ENCODE measurements around the gene CLN3.
"Not testable (repeated sequence)": the region's sequence is repeated elsewhere in the genome, so short reads cannot be mapped to it uniquely, and the experiment has no call there.

CLN3 gene

DNA sequence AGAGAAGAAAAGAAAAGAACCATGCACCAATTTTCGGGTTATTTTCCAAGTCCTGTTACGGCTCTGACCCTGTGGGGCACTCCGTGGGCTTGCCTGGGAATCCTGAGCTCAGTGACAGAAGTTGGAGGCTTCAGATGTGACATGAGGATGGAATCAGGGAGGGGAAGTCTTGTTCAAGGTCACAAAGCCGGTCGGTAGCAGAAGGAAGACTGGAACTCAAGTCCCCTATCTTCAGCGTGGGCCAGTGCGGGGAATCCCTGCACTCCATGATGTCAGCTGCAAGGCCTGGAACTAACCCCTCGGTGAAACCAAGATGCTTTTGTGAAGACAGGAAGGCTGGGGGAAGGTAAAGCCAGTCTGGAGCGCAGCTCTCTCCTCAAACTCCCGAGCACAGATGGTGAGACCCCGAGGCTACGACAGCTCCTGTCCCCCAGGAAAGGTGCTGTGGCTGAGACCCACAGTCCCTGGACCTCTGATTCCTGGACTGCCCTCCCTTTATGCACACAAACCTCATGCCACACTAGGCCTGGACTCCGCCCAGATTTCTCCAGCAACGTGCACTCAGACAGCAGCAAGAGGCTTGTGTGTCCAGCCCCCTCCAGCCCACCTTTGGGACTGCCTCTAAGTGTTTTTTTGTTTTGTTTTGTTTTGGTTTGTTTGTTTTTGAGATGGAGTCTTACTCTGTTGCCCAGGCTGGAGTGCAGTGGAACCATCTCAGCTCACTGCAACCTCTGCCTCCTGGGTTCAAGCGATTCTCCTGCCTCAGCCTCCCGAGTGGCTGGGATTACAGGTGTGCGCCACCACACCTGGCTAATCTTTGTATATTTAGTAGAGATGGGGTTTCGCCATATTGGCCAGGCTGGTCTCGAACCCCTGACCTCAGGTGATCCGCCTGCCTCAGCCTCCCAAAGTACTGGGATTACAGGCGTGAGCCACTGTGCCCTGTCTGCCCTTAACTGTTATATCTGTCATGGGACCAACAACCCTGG, 20.2 kb upstream of the CLN3 start:
- H3K4me3 ChIP-seq (ENCODE audit: low read depth, low read length), result no peak overlapping the region
- no peaks in the 10 kb centered on the region for H3K4me1 ChIP-seq (ENCODE audit: control insufficient read depth, insufficient read depth, low read length, unreplicated experiment)
- H3K27ac ChIP-seq (ENCODE audit: low read depth, low read length), result no peak overlapping the region
- no peaks in the 10 kb centered on the region for H3K36me3 ChIP-seq (ENCODE audit: insufficient read depth, low read length)
- peaks cover 2% of the 10 kb centered on the region; the same call in 1 of the 2 replicates for H3K27me3 ChIP-seq (ENCODE audit: insufficient read depth, low read length)
- no peaks in the 10 kb centered on the region for H3K79me2 ChIP-seq (ENCODE audit: control insufficient read depth, insufficient read depth, low read length, unreplicated experiment)
- H2AFZ ChIP-seq (ENCODE audit: low read length, unreplicated experiment), result no peak overlapping the region

DNA sequence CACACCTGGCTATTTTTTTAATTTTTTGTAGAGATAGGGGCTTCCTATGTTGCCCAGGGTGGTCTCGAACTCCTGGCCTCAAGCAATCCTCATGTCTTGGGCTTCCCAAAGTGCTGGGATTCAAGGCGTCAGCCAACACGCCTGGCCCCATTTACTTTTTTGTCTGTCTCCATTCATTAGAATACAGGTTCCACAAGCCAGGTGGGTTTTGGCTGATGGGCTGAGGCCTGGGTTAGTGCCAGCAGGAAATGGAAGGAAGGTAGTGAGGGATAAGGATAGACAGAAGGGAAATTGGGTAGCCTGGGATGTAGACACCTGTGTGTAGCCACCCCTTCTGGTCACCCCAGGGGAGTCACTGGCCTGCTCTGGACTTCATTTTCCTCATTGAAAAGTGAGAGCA, 19.2 kb upstream of the CLN3 start:
- Histone ChIP-seq H3K79me2 (ENCODE audit: control insufficient read depth, insufficient read depth, low read length, unreplicated experiment) (no peaks in the 10 kb centered on the region), H3K36me3 (ENCODE audit: insufficient read depth, low read length) (no peaks in the 10 kb centered on the region), H3K27me3 (ENCODE audit: insufficient read depth, low read length) (peaks cover 13% of the 10 kb centered on the region; the same call in 1 of the 2 replicates), H3K27ac (ENCODE audit: low read depth, low read length) (no peak overlapping the region), H2AFZ (ENCODE audit: low read length, unreplicated experiment) (no peak overlapping the region), H3K4me3 (ENCODE audit: low read depth, low read length) (no peak overlapping the region), H3K4me1 (ENCODE audit: control insufficient read depth, insufficient read depth, low read length, unreplicated experiment) (no peaks in the 10 kb centered on the region)

DNA sequence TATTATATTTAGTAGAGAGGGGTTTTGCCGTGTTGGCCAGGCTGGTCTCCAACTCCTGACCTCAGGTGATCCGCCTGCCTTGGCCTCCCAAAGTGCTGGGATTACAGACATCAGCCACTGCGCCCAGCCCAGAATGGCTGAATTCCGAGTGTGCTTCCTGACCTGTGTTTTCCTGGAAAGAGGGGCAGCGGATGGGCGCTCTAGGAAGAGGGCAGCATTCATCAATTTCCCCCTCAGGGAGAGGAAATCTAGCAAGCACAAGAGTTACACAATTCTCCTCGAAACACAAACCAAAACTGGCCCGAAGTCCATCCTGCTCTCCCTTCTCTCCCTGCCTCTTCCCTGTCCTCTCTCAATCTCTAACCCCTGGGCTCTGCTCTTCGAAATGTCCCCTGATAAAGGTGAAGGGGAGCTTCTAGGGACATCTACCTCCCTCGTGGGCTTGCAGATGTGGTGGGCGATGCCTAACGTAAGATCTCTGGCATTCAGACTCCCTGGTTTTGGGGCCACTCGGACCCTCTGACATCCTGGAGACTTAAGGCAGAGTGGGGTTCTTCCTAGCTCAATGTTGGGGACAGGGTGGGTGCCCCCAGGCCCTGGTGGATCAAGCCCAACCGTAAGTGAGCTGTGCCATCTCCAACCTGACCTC, 13.7 kb upstream of the CLN3 start:
- Histone ChIP-seq H3K27me3 (ENCODE audit: insufficient read depth, low read length) (peaks cover 28% of the 10 kb centered on the region), H2AFZ (ENCODE audit: low read length, unreplicated experiment) (no peak overlapping the region), H3K79me2 (ENCODE audit: control insufficient read depth, insufficient read depth, low read length, unreplicated experiment) (no peaks in the 10 kb centered on the region), H3K4me1 (ENCODE audit: control insufficient read depth, insufficient read depth, low read length, unreplicated experiment) (no peaks in the 10 kb centered on the region), H3K36me3 (ENCODE audit: insufficient read depth, low read length) (no peaks in the 10 kb centered on the region), H3K4me3 (ENCODE audit: low read depth, low read length) (no peak overlapping the region), H3K27ac (ENCODE audit: low read depth, low read length) (no peak overlapping the region)

DNA sequence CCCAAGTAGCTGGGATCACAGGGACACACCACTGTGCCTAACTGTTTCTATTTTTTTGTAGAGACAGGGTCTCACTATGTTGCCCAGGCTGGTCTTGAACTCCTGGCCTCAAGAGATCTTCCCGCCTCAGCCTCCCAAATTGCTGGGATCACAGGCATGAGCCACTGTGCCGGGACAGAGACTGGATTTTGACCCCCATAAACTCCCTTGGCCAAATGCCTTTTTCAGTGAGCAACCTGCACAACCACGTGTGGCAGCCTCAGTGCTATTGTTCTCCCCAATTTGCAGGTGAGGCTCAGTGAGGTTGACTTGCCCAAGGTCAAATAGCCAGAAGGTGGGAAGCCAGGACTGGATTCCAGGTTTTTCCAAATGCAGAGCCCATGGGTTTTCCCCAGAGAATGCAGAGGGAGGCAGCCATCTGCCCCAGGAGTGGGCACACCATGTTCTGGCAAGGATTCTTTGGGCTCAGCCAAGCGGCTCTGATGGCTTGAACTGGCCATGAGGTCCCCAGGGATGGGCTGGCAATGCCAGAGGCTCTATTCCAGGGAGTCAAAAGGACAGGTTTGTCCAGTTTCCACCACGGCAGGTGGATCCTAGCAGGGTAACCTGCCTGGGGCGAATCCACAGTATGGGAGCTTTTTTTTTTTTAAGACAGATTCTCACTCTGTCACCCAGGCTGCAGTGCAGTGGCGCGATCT, 13.0 kb upstream of the CLN3 start:
- Histone ChIP-seq H3K4me1 (ENCODE audit: control insufficient read depth, insufficient read depth, low read length, unreplicated experiment) (no peaks in the 10 kb centered on the region), H3K79me2 (ENCODE audit: control insufficient read depth, insufficient read depth, low read length, unreplicated experiment) (no peaks in the 10 kb centered on the region), H3K27me3 (ENCODE audit: insufficient read depth, low read length) (peaks cover 28% of the 10 kb centered on the region), H3K27ac (ENCODE audit: low read depth, low read length) (no peak overlapping the region), H3K36me3 (ENCODE audit: insufficient read depth, low read length) (no peaks in the 10 kb centered on the region), H3K4me3 (ENCODE audit: low read depth, low read length) (no peak overlapping the region), H2AFZ (ENCODE audit: low read length, unreplicated experiment) (no peak overlapping the region)

DNA sequence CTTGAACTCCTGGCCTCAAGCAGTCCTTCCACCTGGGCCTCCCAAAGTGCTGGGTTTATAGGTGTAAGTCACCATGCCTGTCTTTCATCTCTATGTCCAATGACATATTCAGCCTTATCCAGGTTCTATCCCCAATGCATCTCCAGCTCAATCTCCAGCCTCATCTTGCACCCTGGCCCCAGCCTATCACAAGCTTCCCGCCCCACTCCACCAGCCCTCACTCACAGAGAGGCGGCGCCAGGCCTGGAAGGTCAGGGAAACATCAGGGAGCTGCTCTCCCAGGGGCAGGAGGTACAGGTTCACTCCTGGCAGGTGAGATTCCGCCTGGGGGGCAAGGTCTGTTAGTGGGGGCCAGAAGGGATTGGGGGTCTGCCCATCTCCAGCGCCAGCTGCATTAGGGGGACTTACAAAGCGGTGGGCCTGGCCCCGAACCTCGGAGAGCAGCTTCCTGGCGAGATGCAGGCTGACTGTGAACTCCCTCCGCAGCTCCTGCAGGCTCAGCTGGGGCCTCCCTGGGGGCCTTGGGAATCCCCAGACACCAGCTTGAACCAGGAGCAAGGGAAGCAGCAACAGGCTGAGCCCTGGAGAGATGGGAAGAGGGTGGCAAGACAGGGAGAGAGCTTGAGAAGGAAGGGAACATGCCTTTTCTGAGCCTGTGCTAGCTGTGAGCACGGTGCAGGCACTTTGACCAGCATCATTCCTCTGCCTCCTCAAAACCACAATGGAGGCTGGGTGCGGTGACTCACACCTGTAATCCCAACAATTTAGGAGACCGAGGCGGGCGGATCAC, 11.8 kb upstream of the CLN3 start:
- H3K27ac ChIP-seq (ENCODE audit: low read depth, low read length), result no peak overlapping the region
- H3K4me3 ChIP-seq (ENCODE audit: low read depth, low read length), result no peak overlapping the region
- H3K4me1 ChIP-seq (ENCODE audit: control insufficient read depth, insufficient read depth, low read length, unreplicated experiment), result no peaks in the 10 kb centered on the region
- no peak overlapping the region for H2AFZ ChIP-seq (ENCODE audit: low read length, unreplicated experiment)
- H3K79me2 ChIP-seq (ENCODE audit: control insufficient read depth, insufficient read depth, low read length, unreplicated experiment), result no peaks in the 10 kb centered on the region
- no peaks in the 10 kb centered on the region for H3K36me3 ChIP-seq (ENCODE audit: insufficient read depth, low read length)
- peaks cover 28% of the 10 kb centered on the region for H3K27me3 ChIP-seq (ENCODE audit: insufficient read depth, low read length)

DNA sequence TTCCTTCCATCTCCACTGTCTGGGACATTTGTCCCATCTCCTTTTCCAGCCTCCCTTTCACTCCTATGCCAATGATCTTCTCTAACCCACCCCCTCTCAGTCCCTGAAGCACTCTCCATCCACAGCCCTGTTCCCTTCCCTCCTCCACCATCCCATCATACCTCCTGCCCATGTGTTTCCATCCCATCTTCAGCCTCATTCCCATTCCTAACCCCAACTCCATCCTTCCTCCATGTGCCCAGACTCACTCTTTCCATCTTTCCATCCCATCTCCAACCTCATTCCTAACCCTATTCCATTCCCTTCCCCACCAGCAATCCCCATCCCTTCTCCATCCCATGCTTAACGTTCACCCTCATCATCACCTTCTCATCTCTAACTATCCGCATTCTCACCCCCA, 10.4 kb upstream of the CLN3 start:
- H3K4me1 ChIP-seq (ENCODE audit: control insufficient read depth, insufficient read depth, low read length, unreplicated experiment), result no peaks in the 10 kb centered on the region
- no peak overlapping the region for H3K27ac ChIP-seq (ENCODE audit: low read depth, low read length)
- no peak overlapping the region for H3K4me3 ChIP-seq (ENCODE audit: low read depth, low read length)
- H3K27me3 ChIP-seq (ENCODE audit: insufficient read depth, low read length), result peaks cover 27% of the 10 kb centered on the region
- no peaks in the 10 kb centered on the region for H3K36me3 ChIP-seq (ENCODE audit: insufficient read depth, low read length)
- no peaks in the 10 kb centered on the region for H3K79me2 ChIP-seq (ENCODE audit: control insufficient read depth, insufficient read depth, low read length, unreplicated experiment)
- H2AFZ ChIP-seq (ENCODE audit: low read length, unreplicated experiment), result no peak overlapping the region

DNA sequence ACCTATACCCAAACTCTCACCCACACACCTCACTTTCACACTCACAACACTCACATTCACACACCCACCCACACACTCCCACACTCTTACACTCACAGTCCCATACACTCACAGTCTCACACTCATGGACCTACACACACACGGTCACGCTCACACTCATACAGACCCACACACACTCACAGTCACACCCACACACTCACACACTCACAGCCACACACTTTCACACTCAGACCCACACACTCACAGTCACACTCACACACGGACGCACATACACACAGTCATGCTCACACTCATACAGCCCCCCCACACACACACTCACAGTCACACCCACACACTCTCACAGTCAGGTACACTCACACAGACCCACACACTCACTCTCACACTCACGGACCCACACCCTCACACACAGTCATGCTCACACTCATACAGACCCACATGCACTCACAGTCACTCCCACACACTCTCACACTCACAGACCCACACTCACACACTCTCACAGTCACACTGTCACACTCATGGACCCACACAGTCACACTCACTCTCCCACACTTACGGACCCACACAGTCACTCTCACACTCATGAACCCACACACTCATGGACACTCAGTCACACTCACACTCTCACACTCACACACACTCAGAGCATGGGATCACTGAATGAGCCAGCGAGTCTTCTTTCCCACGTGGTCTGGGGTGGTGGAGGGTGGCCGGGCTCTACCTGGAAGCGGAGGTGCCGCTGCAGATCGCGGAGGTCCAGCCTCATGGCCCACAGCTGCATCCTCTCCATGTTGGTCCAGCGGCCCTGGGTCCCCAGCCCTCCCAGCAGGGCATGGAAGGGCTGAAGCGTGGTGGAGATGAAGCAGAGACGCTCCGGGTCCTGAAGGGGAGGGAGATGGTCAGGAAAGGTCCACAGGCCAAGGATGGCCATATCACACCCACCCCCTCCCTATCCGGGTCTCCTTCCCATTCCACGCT, 9.7 kb upstream of the CLN3 start:
- Histone ChIP-seq H3K79me2 (ENCODE audit: control insufficient read depth, insufficient read depth, low read length, unreplicated experiment) (no peaks in the 10 kb centered on the region), H3K36me3 (ENCODE audit: insufficient read depth, low read length) (no peaks in the 10 kb centered on the region), H3K27ac (ENCODE audit: low read depth, low read length) (no peak overlapping the region), H3K27me3 (ENCODE audit: insufficient read depth, low read length) (peaks cover 20% of the 10 kb centered on the region), H3K4me1 (ENCODE audit: control insufficient read depth, insufficient read depth, low read length, unreplicated experiment) (no peaks in the 10 kb centered on the region), H2AFZ (ENCODE audit: low read length, unreplicated experiment) (no peak overlapping the region), H3K4me3 (ENCODE audit: low read depth, low read length) (no peak overlapping the region)

DNA sequence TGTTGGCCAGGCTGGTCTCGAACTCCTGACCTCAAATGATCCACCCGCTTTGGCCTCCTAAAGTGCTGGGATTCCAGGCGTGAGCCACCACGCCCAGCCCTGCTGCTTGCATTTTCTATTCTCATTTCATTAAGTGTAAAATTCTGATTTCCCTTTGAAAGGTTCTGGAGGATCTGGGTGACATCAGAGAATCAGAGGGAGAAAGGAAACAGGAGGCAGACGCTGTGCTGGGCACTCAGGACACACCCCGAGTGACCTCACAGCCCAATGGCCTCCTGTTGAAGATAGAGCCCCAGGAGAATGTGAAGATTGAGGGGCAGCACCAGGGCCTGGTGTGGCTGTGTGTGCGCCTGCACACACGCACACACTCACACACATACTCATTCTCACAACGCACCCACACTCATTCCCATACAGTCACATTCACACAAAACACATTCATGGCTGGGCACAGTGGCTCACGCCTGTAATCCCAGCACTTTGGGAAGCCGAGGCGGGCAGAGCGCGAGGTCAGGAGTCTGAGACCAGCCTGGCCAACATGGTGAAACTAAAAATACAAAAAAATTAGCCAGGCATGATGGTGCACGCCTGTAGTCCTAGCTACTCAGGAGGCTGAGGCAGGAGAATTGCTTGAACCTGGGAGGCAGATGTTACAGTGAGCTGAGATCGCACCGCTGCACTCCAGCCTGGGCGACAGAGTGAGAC, 8.8 kb upstream of the CLN3 start:
- H3K27ac ChIP-seq (ENCODE audit: low read depth, low read length), result not testable (repeated sequence)

DNA sequence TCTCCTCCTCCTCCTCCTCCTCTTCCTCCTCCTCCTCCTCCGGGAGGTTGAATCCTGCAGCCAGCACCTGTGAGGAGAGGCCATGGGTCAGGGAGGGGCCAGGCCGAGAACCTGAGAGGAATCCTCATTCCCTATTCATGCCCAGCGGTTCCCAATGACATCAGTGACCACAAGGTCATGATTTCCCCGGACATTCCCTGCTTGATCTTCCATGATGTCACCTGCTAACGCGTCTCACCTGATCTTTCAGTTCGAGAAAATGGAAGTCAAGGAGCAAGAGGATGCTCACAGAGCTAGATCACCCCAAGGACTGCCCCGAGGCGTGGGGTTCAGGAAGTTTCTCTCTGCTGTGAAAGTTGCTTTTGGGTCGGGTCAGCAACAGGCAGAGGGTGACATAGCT, 8.0 kb upstream of the CLN3 start:
- Histone ChIP-seq H2AFZ (ENCODE audit: low read length, unreplicated experiment) (no peak overlapping the region), H3K4me1 (ENCODE audit: control insufficient read depth, insufficient read depth, low read length, unreplicated experiment) (no peaks in the 10 kb centered on the region), H3K27me3 (ENCODE audit: insufficient read depth, low read length) (peaks cover 4% of the 10 kb centered on the region; the same call in 1 of the 2 replicates), H3K36me3 (ENCODE audit: insufficient read depth, low read length) (no peaks in the 10 kb centered on the region), H3K79me2 (ENCODE audit: control insufficient read depth, insufficient read depth, low read length, unreplicated experiment) (no peaks in the 10 kb centered on the region), H3K4me3 (ENCODE audit: low read depth, low read length) (no peak overlapping the region), H3K27ac (ENCODE audit: low read depth, low read length) (no peak overlapping the region)

More for the DNA sequence above, 8.8 kb upstream of the CLN3 start:
- not testable (repeated sequence) for H2AFZ ChIP-seq (ENCODE audit: low read length, unreplicated experiment); H3K4me1 ChIP-seq (ENCODE audit: control insufficient read depth, insufficient read depth, low read length, unreplicated experiment); H3K36me3 ChIP-seq (ENCODE audit: insufficient read depth, low read length); H3K79me2 ChIP-seq (ENCODE audit: control insufficient read depth, insufficient read depth, low read length, unreplicated experiment); H3K4me3 ChIP-seq (ENCODE audit: low read depth, low read length)
- H3K27me3 ChIP-seq (ENCODE audit: insufficient read depth, low read length), result peaks cover 11% of the 10 kb centered on the region

Measured in ACC112 (cell line).